CD4-positive, alpha-beta T cell (primary cell): ENCODE data around the gene HS6ST2. TPM values are rescaled to one million over a fixed set of nuclear protein-coding genes. Genes with fewer than 3 reads are reported as not detected.
A peak's percentile ranks its signal among the peaks of the same experiment; 100 is the strongest.

ENCODE experiments used
- ATAC-seq: fragments of 200-7000 bp; cut with Tn5 transposase; one replicate; pipeline ENCODE4 v1.10.0; 2022; ENCODE audit warnings: mild to moderate bottlenecking; ENCODE audit not compliant: poor library complexity
- CTCF ChIA-PET: fragments of 350-600 bp; sonication (Branson Sonifier 250); formaldehyde crosslinking; loops from one replicate; lab custom pipeline; 2021; ENCODE audit warnings: antibody characterized with exemption, inconsistent platforms; lab: Charles Lee
- POLR2A ChIA-PET: fragments of 350-600 bp; sonication (Branson Sonifier 250); formaldehyde crosslinking; loops from one replicate; lab custom pipeline; 2021; ENCODE audit warnings: antibody characterized with exemption, inconsistent platforms; lab: Charles Lee
- DNase-seq, 14 experiments: peaks; one replicate each; pipeline ENCODE4 v3.0.0-alpha.2; 2013 to 2020; ENCODE audit warnings: mixed read lengths in 2 of 14
- H3K27ac ChIP-seq, 2 donors: one replicate each; pipeline versions ENCODE4 v1.5.1 to v1.7.0; 2013; ENCODE audit warnings: low read length in 2 of 2, low read depth in 1 of 2, mild to moderate bottlenecking in 1 of 2
- H3K27me3 ChIP-seq, 2 experiments: 1 replicate in 1 of 2; 2 replicates in 1 of 2; pipeline versions ENCODE4 v1.6.1 to v1.7.0; 2013; ENCODE audit warnings: low read length in 2 of 2, control low read depth in 1 of 2, mild to moderate bottlenecking in 1 of 2, moderate library complexity in 1 of 2; ENCODE audit not compliant: insufficient read depth in 2 of 2, control insufficient read depth in 1 of 2
- H3K36me3 ChIP-seq: one replicate; pipeline ENCODE4 v1.6.1; 2013; ENCODE audit warnings: low read length, control low read depth; ENCODE audit not compliant: insufficient read depth
- H3K4me1 ChIP-seq: one replicate; pipeline ENCODE4 v1.6.1; 2013; ENCODE audit warnings: low read length, control low read depth; ENCODE audit not compliant: insufficient read depth
- H3K4me3 ChIP-seq: one replicate; pipeline ENCODE4 v1.5.1; 2013; ENCODE audit warnings: mild to moderate bottlenecking, low read length, moderate library complexity
- H3K9me3 ChIP-seq, 2 experiments: 1 replicate in 1 of 2; 2 replicates in 1 of 2; pipeline versions ENCODE4 v1.6.1 to v1.7.0; 2013; ENCODE audit warnings: low read length in 2 of 2, mild to moderate bottlenecking in 2 of 2, control low read depth in 1 of 2, moderate library complexity in 1 of 2; ENCODE audit not compliant: control insufficient read depth in 1 of 2, insufficient read depth in 1 of 2
- H3K27ac Mint-ChIP-seq: one replicate; pipeline ENCODE4 v1.8.0; 2020; ENCODE audit warnings: mixed read lengths
- H3K27me3 Mint-ChIP-seq: one replicate; pipeline ENCODE4 v1.8.0; 2021; ENCODE audit warnings: mixed read lengths
- H3K36me3 Mint-ChIP-seq: one replicate; pipeline ENCODE4 v1.8.0; 2021; ENCODE audit warnings: low read depth, mixed read lengths
- H3K4me1 Mint-ChIP-seq: one replicate; pipeline ENCODE4 v1.8.0; 2021; ENCODE audit warnings: low read depth, mixed read lengths
- H3K4me3 Mint-ChIP-seq: one replicate; pipeline ENCODE4 v1.8.0; 2020; ENCODE audit warnings: mild to moderate bottlenecking, mixed read lengths
- H3K9me3 Mint-ChIP-seq: one replicate; pipeline ENCODE4 v1.8.0; 2020; ENCODE audit warnings: mixed read lengths
- intact Hi-C, 2 experiments: fragments of 100-400 bp; cut with DNase I in 1 of 2; cut with micrococcal nuclease in 1 of 2; formaldehyde crosslinking; loops; one replicate each; pipeline versions ENCODE4 v1.15.1 to v1.9.0; 2023 to 2025; cut with DNase I, micrococcal nuclease
- total RNA-seq, 174 experiments: library from RNA in 2 of 174; stranded (reverse) in 2 of 174; gene quantifications; one replicate each; pipeline ENCODE4 v1.2.3 and lab custom pipeline; 2021 to 2026
- TF ChIP-seq, protein P1 (sequence below): fragments of 200-600 bp; IDR thresholded peaks from one replicate; pipeline ENCODE4 v1.8.0; 2022; ENCODE audit warnings: antibody characterized with exemption, mild to moderate bottlenecking

HS6ST2 gene
- total RNA-seq, 2 experiments from 2014 or later, result not detected

DNA sequence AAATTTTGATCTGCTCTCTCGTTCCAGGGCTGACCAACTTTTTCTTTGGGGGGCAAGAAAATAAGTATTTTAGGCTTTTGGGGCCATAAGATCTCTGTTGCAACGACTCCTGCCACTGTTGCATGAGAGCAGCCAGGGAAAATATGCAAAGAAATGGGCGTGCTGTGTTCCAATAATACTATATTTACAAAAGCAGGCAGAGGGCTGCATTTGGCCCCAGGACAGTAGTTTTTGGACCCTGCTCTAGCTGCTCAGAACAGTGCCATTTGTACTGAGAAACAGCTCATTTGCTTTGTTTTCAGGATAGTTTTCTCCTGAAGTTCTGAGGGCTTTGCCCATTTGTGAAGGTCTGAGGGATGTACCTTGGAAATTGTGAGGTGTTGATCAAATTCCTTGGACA, 334.5 kb downstream of the HS6ST2 start:
- Mint-ChIP-seq H3K27me3 (no peaks in the 10 kb centered on the region), H3K4me3 (no peak overlapping the region), H3K4me1 (no peaks in the 10 kb centered on the region), H3K9me3 (no peaks in the 10 kb centered on the region), H3K36me3 (no peaks in the 10 kb centered on the region), H3K27ac (no peak overlapping the region)
- no peaks in the 10 kb centered on the region for H3K4me1 ChIP-seq
- intact Hi-C loops, result loop anchor here in 1 of 2 experiments (5.0 kb wide), 1 partner anchor 527 kb away; no protein-coding TSS in a partner anchor
- no peak overlapping the region for H3K4me3 ChIP-seq
- no peak overlapping the region for H3K27ac ChIP-seq
- no peaks in the 10 kb centered on the region for H3K9me3 ChIP-seq
- no peak for ATAC-seq
- CTCF ChIA-PET, result no interaction called here
- H3K27me3 ChIP-seq, result no peaks in the 10 kb centered on the region
- TF ChIP-seq, protein P1, sequence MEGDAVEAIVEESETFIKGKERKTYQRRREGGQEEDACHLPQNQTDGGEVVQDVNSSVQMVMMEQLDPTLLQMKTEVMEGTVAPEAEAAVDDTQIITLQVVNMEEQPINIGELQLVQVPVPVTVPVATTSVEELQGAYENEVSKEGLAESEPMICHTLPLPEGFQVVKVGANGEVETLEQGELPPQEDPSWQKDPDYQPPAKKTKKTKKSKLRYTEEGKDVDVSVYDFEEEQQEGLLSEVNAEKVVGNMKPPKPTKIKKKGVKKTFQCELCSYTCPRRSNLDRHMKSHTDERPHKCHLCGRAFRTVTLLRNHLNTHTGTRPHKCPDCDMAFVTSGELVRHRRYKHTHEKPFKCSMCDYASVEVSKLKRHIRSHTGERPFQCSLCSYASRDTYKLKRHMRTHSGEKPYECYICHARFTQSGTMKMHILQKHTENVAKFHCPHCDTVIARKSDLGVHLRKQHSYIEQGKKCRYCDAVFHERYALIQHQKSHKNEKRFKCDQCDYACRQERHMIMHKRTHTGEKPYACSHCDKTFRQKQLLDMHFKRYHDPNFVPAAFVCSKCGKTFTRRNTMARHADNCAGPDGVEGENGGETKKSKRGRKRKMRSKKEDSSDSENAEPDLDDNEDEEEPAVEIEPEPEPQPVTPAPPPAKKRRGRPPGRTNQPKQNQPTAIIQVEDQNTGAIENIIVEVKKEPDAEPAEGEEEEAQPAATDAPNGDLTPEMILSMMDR, result no peak
- H3K36me3 ChIP-seq, result no peaks in the 10 kb centered on the region
- DNase-seq, result no peak
- POLR2A ChIA-PET, result no interaction called here

DNA sequence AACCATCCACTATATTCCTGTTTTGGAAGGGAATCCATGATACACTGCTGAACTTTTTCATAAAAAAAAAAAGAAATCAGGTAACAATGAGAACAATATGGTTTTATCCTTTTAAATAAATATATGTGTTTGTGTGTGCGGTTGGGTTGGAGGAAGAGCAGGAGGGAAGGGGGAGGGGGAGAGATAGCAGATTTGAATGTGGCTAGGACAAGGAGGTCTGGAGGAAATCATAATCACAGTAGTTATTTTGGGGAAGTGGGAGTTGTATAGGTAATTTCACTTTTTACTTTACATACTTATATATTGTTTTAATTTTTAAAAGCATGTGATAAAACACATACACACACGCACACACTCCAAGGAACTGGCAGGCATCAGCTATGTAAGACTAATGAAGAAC, 335.1 kb downstream of the HS6ST2 start:
- TF ChIP-seq, protein P1, result no peak
- POLR2A ChIA-PET, result no interaction called here
- no peaks in the 10 kb centered on the region for H3K27me3 Mint-ChIP-seq
- Histone ChIP-seq H3K9me3 (no peaks in the 10 kb centered on the region), H3K27ac (no peak overlapping the region), H3K4me3 (no peak overlapping the region), H3K36me3 (no peaks in the 10 kb centered on the region), H3K4me1 (no peaks in the 10 kb centered on the region), H3K27me3 (no peaks in the 10 kb centered on the region)
- CTCF ChIA-PET, result no interaction called here
- no peak for DNase-seq
- no peak overlapping the region for H3K4me3 Mint-ChIP-seq
- no peaks in the 10 kb centered on the region for H3K9me3 Mint-ChIP-seq
- H3K36me3 Mint-ChIP-seq, result no peaks in the 10 kb centered on the region
- no peak for ATAC-seq
- intact Hi-C loops, result loop anchor here in 1 of 2 experiments (5.0 kb wide), 1 partner anchor 526 kb away; no protein-coding TSS in a partner anchor
- H3K4me1 Mint-ChIP-seq, result no peaks in the 10 kb centered on the region
- H3K27ac Mint-ChIP-seq, result no peak overlapping the region

DNA sequence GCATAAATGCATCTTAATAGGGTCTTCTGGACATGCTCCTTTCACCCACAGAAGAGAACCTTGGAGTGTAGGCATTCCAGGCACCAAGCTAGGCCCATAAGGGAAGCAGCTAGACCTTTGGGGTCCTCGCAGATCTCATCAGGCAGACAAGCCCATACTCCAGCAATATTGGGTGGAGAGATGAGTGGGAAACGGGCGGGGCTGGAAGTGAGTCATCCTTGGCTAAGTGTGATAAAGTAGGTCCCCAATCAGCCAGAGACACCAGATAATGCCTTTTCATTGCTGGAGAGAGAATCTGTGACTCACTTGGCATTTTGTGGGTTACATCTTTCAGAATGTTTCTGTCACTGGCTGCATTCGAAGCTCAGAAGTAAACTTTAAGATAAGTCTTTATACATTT, 336.3 kb downstream of the HS6ST2 start:
- Mint-ChIP-seq H3K4me3 (no peak overlapping the region), H3K36me3 (no peaks in the 10 kb centered on the region), H3K27ac (no peak overlapping the region), H3K27me3 (no peaks in the 10 kb centered on the region), H3K4me1 (no peaks in the 10 kb centered on the region), H3K9me3 (no peaks in the 10 kb centered on the region)
- H3K27ac ChIP-seq, result no peak overlapping the region
- DNase-seq, result peak in 1 of 14 experiments; percentile 16
- H3K4me3 ChIP-seq, result no peak overlapping the region
- CTCF ChIA-PET, result interaction anchor here (0.6 kb wide), 1 partner anchor 84 kb away, joined by 3 read pairs; no protein-coding TSS in a partner anchor
- TF ChIP-seq, protein P1, result no peak
- H3K9me3 ChIP-seq, result no peaks in the 10 kb centered on the region
- H3K27me3 ChIP-seq, result no peaks in the 10 kb centered on the region
- no peak for ATAC-seq
- POLR2A ChIA-PET, result no interaction called here
- no peaks in the 10 kb centered on the region for H3K4me1 ChIP-seq
- H3K36me3 ChIP-seq, result no peaks in the 10 kb centered on the region
- intact Hi-C loops, result loop anchor here in 1 of 2 experiments (5.0 kb wide), 1 partner anchor 525 kb away; no protein-coding TSS in a partner anchor
